DND-41 (cell line): ENCODE measurements around the gene ABHD4.

ENCODE experiments used
- ATAC-seq: fragments of 200-7000 bp; cut with Tn5 transposase; 3 replicates; pipeline ENCODE4 v1.9.1; 2021; ENCODE audit warnings: low read depth; ENCODE audit not compliant: insufficient read depth
- DNase-seq: peaks from one replicate; pipeline ENCODE4 v3.0.0-alpha.2; 2020
- H2AFZ ChIP-seq: 2 replicates; pipeline ENCODE4 v1.6.0; 2012; ENCODE audit warnings: low read depth, low read length
- H3K27ac ChIP-seq: 2 replicates; pipeline ENCODE4 v1.5.1; 2012; ENCODE audit warnings: low read length, inconsistent platforms
- H3K27me3 ChIP-seq: fragments of 200-600 bp; sonication (generic); 2 replicates; pipeline ENCODE4 v1.6.0; 2012; ENCODE audit warnings: low read length, mild to moderate bottlenecking, inconsistent platforms; ENCODE audit not compliant: insufficient read depth, poor library complexity
- H3K36me3 ChIP-seq: 2 replicates; pipeline ENCODE4 v1.5.1; 2012; ENCODE audit warnings: low read length, inconsistent platforms; ENCODE audit not compliant: insufficient read depth
- H3K4me1 ChIP-seq: 2 replicates; pipeline ENCODE4 v1.5.1; 2012; ENCODE audit warnings: mild to moderate bottlenecking, low read length; ENCODE audit not compliant: insufficient read depth
- H3K4me2 ChIP-seq: 2 replicates; pipeline ENCODE4 v1.6.0; 2012; ENCODE audit warnings: mild to moderate bottlenecking, moderate library complexity, low read length, inconsistent platforms; ENCODE audit not compliant: insufficient read depth
- H3K4me3 ChIP-seq, 2 experiments: fragments of 200-600 bp in 1 of 2; shearing (Covaris generic) in 1 of 2; 2 replicates each; pipeline ENCODE4 v1.5.1; 2012 to 2016; ENCODE audit warnings: inconsistent platforms in 2 of 2, low read length in 2 of 2, mild to moderate bottlenecking in 2 of 2, low read depth in 1 of 2, moderate library complexity in 1 of 2
- H3K79me2 ChIP-seq: 2 replicates; pipeline ENCODE4 v1.6.0; 2012; ENCODE audit warnings: low read length, inconsistent platforms; ENCODE audit not compliant: insufficient read depth
- H3K9ac ChIP-seq: 2 replicates; pipeline ENCODE4 v1.6.0; 2012; ENCODE audit warnings: low read depth, mild to moderate bottlenecking, inconsistent platforms, low read length, moderate library complexity
- H3K9me3 ChIP-seq: 2 replicates; pipeline ENCODE4 v1.5.1; 2012; ENCODE audit warnings: low read length, moderate library complexity, mild to moderate bottlenecking, inconsistent platforms; ENCODE audit not compliant: insufficient read depth, severe bottlenecking
- H4K20me1 ChIP-seq: 2 replicates; pipeline ENCODE4 v1.6.0; 2012; ENCODE audit warnings: low read length; ENCODE audit not compliant: insufficient read depth
- EZH2 ChIP-seq: IDR thresholded peaks from 3 replicates; pipeline ENCODE4 v1.6.1; 2012; ENCODE audit warnings: borderline replicate concordance, low read depth, mild to moderate bottlenecking, moderate library complexity, low read length, inconsistent platforms; ENCODE audit not compliant: severe bottlenecking
- TF ChIP-seq, protein P1 (sequence below): IDR thresholded peaks from 2 replicates; pipeline ENCODE4 v1.5.1; 2012; ENCODE audit warnings: borderline replicate concordance, low read length, moderate library complexity, mild to moderate bottlenecking; ENCODE audit not compliant: poor library complexity, severe bottlenecking; ENCODE audit errors: extremely low read depth

The ABHD4 gene

GRCh38 chr14:22607291-22607690, 9.2 kb downstream of the ABHD4 start:
- TF ChIP-seq, protein P1, sequence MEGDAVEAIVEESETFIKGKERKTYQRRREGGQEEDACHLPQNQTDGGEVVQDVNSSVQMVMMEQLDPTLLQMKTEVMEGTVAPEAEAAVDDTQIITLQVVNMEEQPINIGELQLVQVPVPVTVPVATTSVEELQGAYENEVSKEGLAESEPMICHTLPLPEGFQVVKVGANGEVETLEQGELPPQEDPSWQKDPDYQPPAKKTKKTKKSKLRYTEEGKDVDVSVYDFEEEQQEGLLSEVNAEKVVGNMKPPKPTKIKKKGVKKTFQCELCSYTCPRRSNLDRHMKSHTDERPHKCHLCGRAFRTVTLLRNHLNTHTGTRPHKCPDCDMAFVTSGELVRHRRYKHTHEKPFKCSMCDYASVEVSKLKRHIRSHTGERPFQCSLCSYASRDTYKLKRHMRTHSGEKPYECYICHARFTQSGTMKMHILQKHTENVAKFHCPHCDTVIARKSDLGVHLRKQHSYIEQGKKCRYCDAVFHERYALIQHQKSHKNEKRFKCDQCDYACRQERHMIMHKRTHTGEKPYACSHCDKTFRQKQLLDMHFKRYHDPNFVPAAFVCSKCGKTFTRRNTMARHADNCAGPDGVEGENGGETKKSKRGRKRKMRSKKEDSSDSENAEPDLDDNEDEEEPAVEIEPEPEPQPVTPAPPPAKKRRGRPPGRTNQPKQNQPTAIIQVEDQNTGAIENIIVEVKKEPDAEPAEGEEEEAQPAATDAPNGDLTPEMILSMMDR: no peak
- TF ChIP-seq EZH2: no peak
- H3K9ac ChIP-seq: no peak overlapping the region
- H3K36me3 ChIP-seq: no peaks in the 10 kb centered on the region
- no peak overlapping the region for H3K4me3 ChIP-seq
- DNase-seq (no peak), ATAC-seq (no peak)
- no peak overlapping the region for H2AFZ ChIP-seq
- H4K20me1 ChIP-seq: no peaks in the 10 kb centered on the region; the same call in 1 of the 2 replicates
- H3K4me1 ChIP-seq: no peaks in the 10 kb centered on the region
- no peaks in the 10 kb centered on the region for H3K79me2 ChIP-seq
- no peak overlapping the region for H3K4me2 ChIP-seq
- peaks cover 17% of the 10 kb centered on the region for H3K27me3 ChIP-seq
- no peak overlapping the region for H3K27ac ChIP-seq
- H3K9me3 ChIP-seq: no peaks in the 10 kb centered on the region

GRCh38 chr14:22610931-22611330, 12.8 kb downstream of the ABHD4 start:
- no peak overlapping the region for H3K4me2 ChIP-seq
- H3K4me1 ChIP-seq: no peaks in the 10 kb centered on the region
- no peak overlapping the region for H3K9ac ChIP-seq
- H3K9me3 ChIP-seq: no peaks in the 10 kb centered on the region
- no peaks in the 10 kb centered on the region; the same call in 1 of the 2 replicates for H4K20me1 ChIP-seq
- TF ChIP-seq, protein P1: no peak
- no peak for TF ChIP-seq EZH2
- H3K79me2 ChIP-seq: no peaks in the 10 kb centered on the region
- no peak overlapping the region for H3K4me3 ChIP-seq
- H2AFZ ChIP-seq: no peak overlapping the region
- H3K27me3 ChIP-seq: peaks cover 12% of the 10 kb centered on the region
- no peaks in the 10 kb centered on the region for H3K36me3 ChIP-seq
- ATAC-seq (no peak), DNase-seq (no peak)
- H3K27ac ChIP-seq: no peak overlapping the region

- Histone ChIP-seq H3K27ac (no peak overlapping the region), H3K9ac (no peak overlapping the region), H2AFZ (no peak overlapping the region), H3K9me3 (no peaks in the 10 kb centered on the region), H3K4me2 (no peak overlapping the region), H3K79me2 (no peaks in the 10 kb centered on the region), H4K20me1 (no peaks in the 10 kb centered on the region), H3K27me3 (peaks cover 8% of the 10 kb centered on the region), H3K36me3 (no peaks in the 10 kb centered on the region), H3K4me3 (no peak overlapping the region), H3K4me1 (no peaks in the 10 kb centered on the region)
- no peak for DNase-seq
- no peak for ATAC-seq
- TF ChIP-seq, protein P1: no peak
- TF ChIP-seq EZH2: no peak
Observed at GRCh38 chr14:22613106-22613695, 15.1 kb downstream of the ABHD4 start.
